Panc1 (cell line): ENCODE measurements around the gene ACYP2.

Experiments used
- POLR2AphosphoS5 ChIP-seq: IDR thresholded peaks from 2 replicates; pipeline ENCODE4 v1.6.1; 2012; ENCODE audit warnings: mild to moderate bottlenecking, low read depth, low read length, moderate library complexity
- TF ChIP-seq, protein P1 (sequence below): fragments of 450-650 bp; IDR thresholded peaks from 2 replicates; pipeline ENCODE4 v1.5.1; 2017; ENCODE audit warnings: mild to moderate bottlenecking

DNA sequence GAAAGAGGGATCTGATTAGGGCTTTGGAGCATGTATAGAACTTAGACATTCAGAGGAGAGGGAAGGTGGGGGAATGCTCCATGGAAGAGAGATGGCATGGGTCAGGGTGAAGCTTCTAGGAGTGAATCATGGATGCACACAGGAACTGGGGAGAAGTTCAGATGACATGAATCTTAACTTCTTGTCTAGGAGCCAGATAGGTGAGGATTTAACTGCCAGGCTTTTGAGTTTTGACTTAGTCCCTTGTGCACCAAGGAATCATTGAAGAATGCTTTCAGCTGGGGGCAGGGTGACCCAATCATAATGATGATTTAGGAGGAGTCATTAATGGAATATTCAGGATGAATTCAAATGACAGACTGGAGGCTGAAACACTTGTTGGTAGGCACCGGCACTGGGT is 48.7 kb downstream of the ACYP2 start:
- TF ChIP-seq, protein P1, sequence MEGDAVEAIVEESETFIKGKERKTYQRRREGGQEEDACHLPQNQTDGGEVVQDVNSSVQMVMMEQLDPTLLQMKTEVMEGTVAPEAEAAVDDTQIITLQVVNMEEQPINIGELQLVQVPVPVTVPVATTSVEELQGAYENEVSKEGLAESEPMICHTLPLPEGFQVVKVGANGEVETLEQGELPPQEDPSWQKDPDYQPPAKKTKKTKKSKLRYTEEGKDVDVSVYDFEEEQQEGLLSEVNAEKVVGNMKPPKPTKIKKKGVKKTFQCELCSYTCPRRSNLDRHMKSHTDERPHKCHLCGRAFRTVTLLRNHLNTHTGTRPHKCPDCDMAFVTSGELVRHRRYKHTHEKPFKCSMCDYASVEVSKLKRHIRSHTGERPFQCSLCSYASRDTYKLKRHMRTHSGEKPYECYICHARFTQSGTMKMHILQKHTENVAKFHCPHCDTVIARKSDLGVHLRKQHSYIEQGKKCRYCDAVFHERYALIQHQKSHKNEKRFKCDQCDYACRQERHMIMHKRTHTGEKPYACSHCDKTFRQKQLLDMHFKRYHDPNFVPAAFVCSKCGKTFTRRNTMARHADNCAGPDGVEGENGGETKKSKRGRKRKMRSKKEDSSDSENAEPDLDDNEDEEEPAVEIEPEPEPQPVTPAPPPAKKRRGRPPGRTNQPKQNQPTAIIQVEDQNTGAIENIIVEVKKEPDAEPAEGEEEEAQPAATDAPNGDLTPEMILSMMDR: no peak
- TF ChIP-seq POLR2AphosphoS5: no peak
